Measurements from ENCODE around the gene EPHA6.

EPHA6 gene

DNA sequence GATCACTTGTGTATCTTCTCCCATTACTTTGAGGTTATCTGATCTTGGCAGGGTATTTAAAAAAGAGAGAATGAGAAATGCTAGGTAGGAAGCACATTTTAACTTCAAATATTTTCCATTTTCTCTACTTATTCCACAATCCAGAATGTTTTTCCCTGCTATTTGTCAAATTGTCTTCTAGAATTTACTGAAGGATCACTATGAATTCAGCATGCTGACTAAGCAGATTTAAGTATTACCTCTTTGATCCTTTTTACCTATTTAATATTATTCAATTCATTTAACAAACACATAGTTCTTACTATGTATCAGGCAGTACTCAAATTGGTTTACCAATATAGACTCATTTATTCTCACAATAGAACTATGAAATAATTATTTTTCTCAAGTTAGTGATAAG lies 486.7 kb downstream of the EPHA6 start:
- in situ Hi-C loops (cut with HindIII; ENCODE audit: low sequenced_read_pairs) = no loop called here
- no peak overlapping the region for H3K4me3 ChIP-seq (ENCODE audit: low read depth, low read length)
- no peak for DNase-seq (ENCODE audit: low read depth)
- TF ChIP-seq, protein P1, sequence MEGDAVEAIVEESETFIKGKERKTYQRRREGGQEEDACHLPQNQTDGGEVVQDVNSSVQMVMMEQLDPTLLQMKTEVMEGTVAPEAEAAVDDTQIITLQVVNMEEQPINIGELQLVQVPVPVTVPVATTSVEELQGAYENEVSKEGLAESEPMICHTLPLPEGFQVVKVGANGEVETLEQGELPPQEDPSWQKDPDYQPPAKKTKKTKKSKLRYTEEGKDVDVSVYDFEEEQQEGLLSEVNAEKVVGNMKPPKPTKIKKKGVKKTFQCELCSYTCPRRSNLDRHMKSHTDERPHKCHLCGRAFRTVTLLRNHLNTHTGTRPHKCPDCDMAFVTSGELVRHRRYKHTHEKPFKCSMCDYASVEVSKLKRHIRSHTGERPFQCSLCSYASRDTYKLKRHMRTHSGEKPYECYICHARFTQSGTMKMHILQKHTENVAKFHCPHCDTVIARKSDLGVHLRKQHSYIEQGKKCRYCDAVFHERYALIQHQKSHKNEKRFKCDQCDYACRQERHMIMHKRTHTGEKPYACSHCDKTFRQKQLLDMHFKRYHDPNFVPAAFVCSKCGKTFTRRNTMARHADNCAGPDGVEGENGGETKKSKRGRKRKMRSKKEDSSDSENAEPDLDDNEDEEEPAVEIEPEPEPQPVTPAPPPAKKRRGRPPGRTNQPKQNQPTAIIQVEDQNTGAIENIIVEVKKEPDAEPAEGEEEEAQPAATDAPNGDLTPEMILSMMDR (IDR thresholded peaks at IDR 0.05; ENCODE audit: low read depth, low read length, missing control alignments) = no peak

DNA sequence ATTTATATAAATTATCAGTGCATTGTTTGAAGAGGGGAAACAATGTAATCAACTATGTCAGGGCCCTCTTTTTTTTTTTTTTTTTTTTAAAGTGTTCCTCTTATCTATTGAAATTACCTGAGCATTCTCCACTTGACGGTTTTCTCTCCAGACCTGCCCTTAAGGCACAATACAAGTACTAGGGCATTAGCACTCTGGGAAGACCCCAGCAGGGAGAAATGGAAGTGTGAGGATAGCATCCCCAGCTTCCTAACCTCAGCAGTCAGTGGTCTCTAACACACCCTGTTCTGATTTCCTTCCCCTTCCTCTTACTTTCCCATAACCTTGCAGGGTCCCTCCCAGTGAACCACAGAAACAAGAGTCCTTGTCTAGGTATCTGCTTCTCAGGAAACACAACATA lies 491.8 kb downstream of the EPHA6 start:
- TF ChIP-seq, protein P1 (IDR thresholded peaks at IDR 0.05; ENCODE audit: low read depth, low read length, missing control alignments) = no peak
- DNase-seq (ENCODE audit: low read depth) = no peak
- in situ Hi-C loops (cut with HindIII; ENCODE audit: low sequenced_read_pairs) = no loop called here
- H3K4me3 ChIP-seq (ENCODE audit: low read depth, low read length) = no peak overlapping the region

DNA sequence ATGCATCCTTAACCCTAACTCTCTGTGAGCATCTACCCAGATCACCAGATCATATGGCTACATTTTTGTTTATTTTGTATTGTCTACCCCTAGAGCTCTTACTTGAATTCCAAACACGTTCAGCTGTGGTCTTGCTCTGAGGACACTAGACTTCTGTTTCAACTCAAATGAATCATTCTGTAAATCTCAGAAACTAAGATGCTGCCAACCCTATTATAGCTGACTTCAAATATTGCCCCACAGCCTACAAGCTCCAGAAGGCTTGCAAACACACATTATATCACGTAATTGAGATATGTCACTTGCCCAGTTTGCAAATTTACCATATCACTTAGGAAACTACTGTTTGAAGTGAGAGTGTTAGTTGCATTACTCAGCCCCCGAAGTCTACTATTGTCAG lies 524.0 kb downstream of the EPHA6 start:
- in situ Hi-C loops (cut with HindIII; ENCODE audit: low sequenced_read_pairs) = no loop called here
- TF ChIP-seq, protein P1 (IDR thresholded peaks at IDR 0.05; ENCODE audit: low read depth, low read length, missing control alignments) = no peak
- H3K4me3 ChIP-seq (ENCODE audit: low read depth, low read length) = no peak overlapping the region
- no peak for DNase-seq (ENCODE audit: low read depth)

DNA sequence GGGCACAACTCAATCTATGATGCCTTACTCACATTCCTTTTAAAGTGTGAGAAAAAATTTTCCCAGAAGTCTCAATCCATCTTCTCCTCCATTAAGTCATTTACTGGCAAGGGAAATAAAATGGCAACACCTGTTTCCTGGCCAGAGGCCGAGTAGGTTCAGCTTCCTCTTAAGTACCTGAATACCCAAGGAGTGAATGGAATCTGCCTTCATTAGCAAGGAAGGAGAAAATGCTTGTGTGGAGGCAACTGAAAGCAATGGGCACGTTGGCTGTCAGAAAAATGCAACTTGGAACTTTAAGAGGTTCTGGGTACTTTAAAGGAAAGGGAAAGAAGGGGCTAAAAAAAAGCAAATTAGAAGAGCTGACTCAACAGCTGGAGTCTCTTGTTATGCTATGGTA lies 526.5 kb downstream of the EPHA6 start:
- no peak overlapping the region for H3K4me3 ChIP-seq (ENCODE audit: low read depth, low read length)
- DNase-seq (ENCODE audit: low read depth) = no peak
- in situ Hi-C loops (cut with HindIII; ENCODE audit: low sequenced_read_pairs) = no loop called here
- TF ChIP-seq, protein P1 (IDR thresholded peaks at IDR 0.05; ENCODE audit: low read depth, low read length, missing control alignments) = no peak

DNA sequence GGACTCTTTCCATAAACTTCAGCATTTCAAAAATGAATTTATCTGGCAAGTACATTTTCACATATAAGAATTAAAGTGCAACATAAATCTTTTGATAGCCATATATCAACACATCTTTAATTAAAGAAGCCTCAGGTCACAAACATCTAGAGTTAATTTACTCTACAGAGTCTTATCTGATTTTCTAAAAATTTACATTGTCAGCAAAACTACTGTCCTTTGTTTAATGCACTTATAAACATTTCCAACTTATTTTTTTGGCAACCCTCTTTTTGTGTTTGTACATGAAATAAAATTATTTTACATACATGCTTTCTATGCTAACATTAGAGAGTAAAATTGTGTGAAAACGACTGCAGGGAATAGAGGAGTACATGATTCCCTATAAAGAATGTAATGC lies 533.4 kb downstream of the EPHA6 start:
- no peak overlapping the region for H3K4me3 ChIP-seq (ENCODE audit: low read depth, low read length)
- in situ Hi-C loops (cut with HindIII; ENCODE audit: low sequenced_read_pairs) = no loop called here
- no peak for DNase-seq (ENCODE audit: low read depth)
- TF ChIP-seq, protein P1 (IDR thresholded peaks at IDR 0.05; ENCODE audit: low read depth, low read length, missing control alignments) = no peak

DNA sequence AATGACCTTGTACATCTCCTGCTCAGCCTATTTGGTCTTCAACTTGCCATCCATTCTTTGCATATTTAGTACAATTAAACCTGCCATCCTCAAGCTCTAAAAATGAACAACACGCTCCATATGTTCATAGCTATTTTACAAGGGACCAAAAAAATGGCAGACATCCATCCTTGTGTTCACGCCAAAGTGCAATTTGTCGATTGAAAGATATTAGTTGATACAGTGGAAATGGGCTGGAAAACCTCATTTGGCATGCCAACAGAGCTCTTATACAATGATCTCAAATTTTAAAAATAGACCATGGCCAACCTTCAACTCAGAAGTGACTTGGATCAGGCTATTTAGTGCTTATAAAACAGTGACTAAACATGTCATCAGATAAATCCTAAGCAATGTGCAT lies 536.6 kb downstream of the EPHA6 start:
- in situ Hi-C loops (cut with HindIII; ENCODE audit: low sequenced_read_pairs) = no loop called here
- H3K4me3 ChIP-seq (ENCODE audit: low read depth, low read length) = no peak overlapping the region
- no peak for DNase-seq (ENCODE audit: low read depth)
- TF ChIP-seq, protein P1 (IDR thresholded peaks at IDR 0.05; ENCODE audit: low read depth, low read length, missing control alignments) = no peak

DNA sequence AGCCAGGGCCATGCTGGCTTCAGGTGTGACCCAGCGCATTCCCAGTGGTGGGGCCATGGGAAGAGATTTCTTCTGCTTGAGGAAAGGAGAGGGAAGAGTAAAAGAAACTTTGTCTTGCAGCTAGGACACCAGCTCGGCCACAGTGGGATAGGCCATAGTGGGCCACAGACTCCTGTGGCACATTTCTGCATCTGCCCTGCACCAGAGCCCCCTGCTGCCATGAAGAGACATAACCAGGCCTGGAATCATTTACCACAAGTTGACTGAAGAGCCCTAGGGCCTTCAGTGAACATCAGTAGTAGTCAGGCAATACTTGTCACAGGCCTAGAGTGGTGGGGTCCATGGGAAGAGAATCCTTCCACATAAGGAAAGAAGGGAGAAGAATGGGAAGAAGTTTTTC lies 538.8 kb downstream of the EPHA6 start:
- in situ Hi-C loops (cut with HindIII; ENCODE audit: low sequenced_read_pairs) = no loop called here
- DNase-seq (ENCODE audit: low read depth) = no peak
- TF ChIP-seq, protein P1 (IDR thresholded peaks at IDR 0.05; ENCODE audit: low read depth, low read length, missing control alignments) = no peak
- no peak overlapping the region for H3K4me3 ChIP-seq (ENCODE audit: low read depth, low read length)

All from astrocyte of the cerebellum (primary cell).